ENCODE data around the gene STOML1. TPM values are rescaled to one million over a fixed set of nuclear protein-coding genes. Genes with fewer than 3 reads are reported as not detected.

STOML1 gene
- total and polyA plus RNA-seq, 10 donors: 8.2 to 15.2 (median 10.0) TPM

GRCh38 chr15:74032606-74033561 lies 40.8 kb upstream of the STOML1 start:
- Histone ChIP-seq H3K4me3 (no peak overlapping the region), H3K4me1 (peaks cover 0 to 31% (median 12%) of the 10 kb centered on the region in 6 donors), H3K27ac (peak overlapping the region in 2 of 8 donors; percentile 22 to 44), H3K27me3 (replicated peaks in 1 of 7) (no peaks in the 10 kb centered on the region), H3K36me3 (peaks cover 0 to 100% (median 66%) of the 10 kb centered on the region in 6 donors), H3K9me3 (no peaks in the 10 kb centered on the region)
- no peak for DNase-seq
- intact Hi-C loops (cut with DNase I; ENCODE audit: low total_unique reads): loop anchor here (10.0 kb wide), 1 partner anchor 58 kb away; no protein-coding TSS in a partner anchor
- TF ChIP-seq CTCF (IDR thresholded peaks at IDR 0.05 in 8 of 11, conservative IDR thresholded peaks at IDR 0.05 in 3 of 11): no peak
- TF ChIP-seq POLR2A (IDR thresholded peaks at IDR 0.05): no peak
- TF ChIP-seq POLR2AphosphoS5 (IDR thresholded peaks at IDR 0.05): peak in 2 of 3 donors; percentile 24 to 53
- 68 to 76% (median 72%) methylated on average over 12 to 16 of the region's 16 CpGs for WGBS, 5 donors

DNA sequence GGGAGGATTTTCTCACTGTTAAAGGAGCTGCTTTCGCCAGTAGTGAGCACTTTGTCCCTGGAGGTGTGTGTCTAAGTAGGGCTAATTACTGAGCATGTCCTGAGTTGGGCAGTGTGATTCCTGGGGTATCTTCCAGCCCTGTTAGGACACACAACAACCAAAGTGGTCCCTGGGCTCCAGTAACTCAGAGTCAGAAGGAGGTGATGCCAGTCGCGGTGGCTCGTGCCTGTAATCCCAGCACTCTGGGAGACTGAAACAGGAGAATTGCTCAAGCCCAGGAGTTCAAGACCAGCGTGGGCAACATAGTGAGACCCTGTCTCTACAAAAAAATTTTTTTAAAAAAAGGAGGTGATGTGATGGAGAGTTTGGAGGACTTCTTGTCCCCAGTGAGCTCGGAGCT lies 40.0 kb upstream of the STOML1 start:
- peaks cover 0 to 39% (median 15%) of the 10 kb centered on the region in 6 donors for H3K4me1 ChIP-seq
- intact Hi-C loops (cut with DNase I; ENCODE audit: low total_unique reads): loop anchor here (10.0 kb wide), 1 partner anchor 57 kb away; no protein-coding TSS in a partner anchor
- no peak for DNase-seq
- H3K36me3 ChIP-seq: peaks cover 0 to 100% (median 65%) of the 10 kb centered on the region in 6 donors
- H3K27ac ChIP-seq: peak overlapping the region in 2 of 8 donors; percentile 22 to 44
- TF ChIP-seq POLR2A (IDR thresholded peaks at IDR 0.05) (no peak), POLR2AphosphoS5 (IDR thresholded peaks at IDR 0.05) (no peak), CTCF (IDR thresholded peaks at IDR 0.05 in 8 of 11, conservative IDR thresholded peaks at IDR 0.05 in 3 of 11) (no peak)
- 95 to 99% (median 96%) methylated on average over 6 of the region's 6 CpGs for WGBS, 5 donors
- no peaks in the 10 kb centered on the region for H3K27me3 ChIP-seq (replicated peaks in 1 of 7)
- no peak overlapping the region for H3K4me3 ChIP-seq
- no peaks in the 10 kb centered on the region for H3K9me3 ChIP-seq

GRCh38 chr15:74028646-74029045 lies 36.6 kb upstream of the STOML1 start:
- intact Hi-C loops (cut with DNase I; ENCODE audit: low total_unique reads): no loop called here
- no peaks in the 10 kb centered on the region for H3K9me3 ChIP-seq
- 70 to 82% (median 80%) methylated on average over 3 of the region's 3 CpGs for WGBS, 5 donors
- peaks cover 3 to 55% (median 30%) of the 10 kb centered on the region in 6 donors for H3K4me1 ChIP-seq
- no peak for TF ChIP-seq CTCF (IDR thresholded peaks at IDR 0.05 in 8 of 11, conservative IDR thresholded peaks at IDR 0.05 in 3 of 11)
- TF ChIP-seq POLR2A (IDR thresholded peaks at IDR 0.05): no peak
- no peak for TF ChIP-seq POLR2AphosphoS5 (IDR thresholded peaks at IDR 0.05)
- DNase-seq: no peak
- H3K4me3 ChIP-seq: no peak overlapping the region
- H3K27me3 ChIP-seq (replicated peaks in 1 of 7): no peaks in the 10 kb centered on the region
- H3K36me3 ChIP-seq: peaks cover 0 to 100% (median 64%) of the 10 kb centered on the region in 6 donors
- H3K27ac ChIP-seq: no peak overlapping the region

- H3K27ac ChIP-seq: peak overlapping the region in 2 of 8 donors; percentile 22 to 41
- DNase-seq: no peak
- no peaks in the 10 kb centered on the region for H3K9me3 ChIP-seq
- WGBS, 5 donors: 57 to 76% (median 68%) methylated on average over 3 of the region's 3 CpGs
- H3K4me1 ChIP-seq: peaks cover 3 to 50% (median 27%) of the 10 kb centered on the region in 6 donors
- intact Hi-C loops (cut with DNase I; ENCODE audit: low total_unique reads): no loop called here
- H3K36me3 ChIP-seq: peaks cover 0 to 100% (median 65%) of the 10 kb centered on the region in 6 donors
- no peaks in the 10 kb centered on the region for H3K27me3 ChIP-seq (replicated peaks in 1 of 7)
- no peak overlapping the region for H3K4me3 ChIP-seq
- peak in 2 of 3 donors; percentile 53 to 68 for TF ChIP-seq POLR2AphosphoS5 (IDR thresholded peaks at IDR 0.05)
- no peak for TF ChIP-seq POLR2A (IDR thresholded peaks at IDR 0.05)
- TF ChIP-seq CTCF (IDR thresholded peaks at IDR 0.05 in 8 of 11, conservative IDR thresholded peaks at IDR 0.05 in 3 of 11): no peak
Observed at GRCh38 chr15:74027688-74028087, 35.6 kb upstream of the STOML1 start.

All from spleen (tissue), 11 donors.